ENCODE measurements around the gene ROBO1. TPM values are rescaled to one million over a fixed set of nuclear protein-coding genes. Genes with fewer than 3 reads are reported as not detected.

The ROBO1 gene
- total RNA-seq, 1 donor, result 34.2 TPM

DNA sequence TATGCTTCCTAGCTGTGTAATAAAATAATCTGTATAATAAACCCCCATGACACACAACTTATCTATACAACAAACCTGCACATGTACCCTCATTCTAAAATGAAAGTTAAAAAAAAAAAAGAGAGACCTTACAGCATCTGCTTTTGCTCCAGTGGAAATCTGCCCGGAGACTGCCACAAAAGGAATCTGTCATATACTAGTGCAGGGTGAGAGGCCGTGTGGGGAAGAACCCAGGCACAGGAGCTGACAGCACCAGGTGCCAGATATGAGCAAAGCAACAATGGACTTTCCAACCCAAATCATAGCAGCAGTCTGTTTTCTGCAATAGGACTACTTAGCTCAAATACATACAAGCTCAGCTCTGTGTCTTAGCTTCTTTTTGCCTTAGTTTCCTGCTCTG lies 346.5 kb downstream of the ROBO1 start:
- no peak for DNase-seq (ENCODE audit: low read depth)
- H3K4me3 ChIP-seq (ENCODE audit: low read depth, low read length), result no peak overlapping the region
- no peak for TF ChIP-seq CTCF (IDR thresholded peaks at IDR 0.05; ENCODE audit: insufficient read depth, low read length)

DNA sequence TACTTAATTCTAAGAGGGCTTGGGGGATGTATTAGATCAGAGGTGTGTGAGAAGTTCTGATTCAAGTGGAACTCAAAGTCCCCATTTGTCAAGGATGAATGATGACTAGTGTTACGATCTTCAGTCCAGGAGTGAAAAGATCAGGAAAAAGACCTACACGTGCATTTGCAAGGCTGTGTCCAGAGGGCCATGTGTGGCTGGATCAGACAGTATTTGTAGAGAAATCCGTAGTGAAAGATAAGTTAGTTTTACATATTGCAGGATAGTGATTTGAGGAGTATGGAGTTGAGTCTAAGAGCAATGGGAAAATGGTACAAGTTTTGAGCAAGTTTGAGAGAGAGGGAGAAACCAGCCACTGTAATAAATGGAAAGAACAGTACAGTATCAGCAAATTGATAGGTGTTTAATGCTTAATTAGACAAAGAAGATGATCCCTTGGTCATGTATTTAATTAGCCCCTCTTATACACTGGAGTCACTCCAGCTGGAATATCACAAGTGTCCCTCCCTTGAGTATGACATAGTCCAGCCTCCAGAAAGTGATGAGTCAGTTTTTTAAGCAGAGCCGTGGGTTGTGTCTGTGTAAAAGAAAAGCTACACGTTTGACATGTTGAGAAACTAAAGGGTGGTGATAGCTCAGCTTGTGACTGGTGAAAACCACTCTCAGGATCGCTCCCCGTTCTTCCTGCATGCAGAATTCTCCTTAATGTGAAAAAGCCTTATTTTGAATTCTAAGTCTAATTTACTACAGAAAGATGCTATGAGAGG lies 348.8 kb downstream of the ROBO1 start:
- no peak for DNase-seq (ENCODE audit: low read depth)
- TF ChIP-seq CTCF (IDR thresholded peaks at IDR 0.05; ENCODE audit: insufficient read depth, low read length), result no peak
- H3K4me3 ChIP-seq (ENCODE audit: low read depth, low read length), result no peak overlapping the region

- no peak overlapping the region for H3K4me3 ChIP-seq (ENCODE audit: low read depth, low read length)
- no peak for TF ChIP-seq CTCF (IDR thresholded peaks at IDR 0.05; ENCODE audit: insufficient read depth, low read length)
- no peak for DNase-seq (ENCODE audit: low read depth)
Observed at GRCh38 chr3:79415356-79415755, 352.4 kb downstream of the ROBO1 start.

GRCh38 chr3:79414806-79415205 lies 353.0 kb downstream of the ROBO1 start:
- TF ChIP-seq CTCF (IDR thresholded peaks at IDR 0.05; ENCODE audit: insufficient read depth, low read length), result no peak
- DNase-seq (ENCODE audit: low read depth), result peak; percentile 69
- no peak overlapping the region for H3K4me3 ChIP-seq (ENCODE audit: low read depth, low read length)

- no peak overlapping the region for H3K4me3 ChIP-seq (ENCODE audit: low read depth, low read length)
- no peak for DNase-seq (ENCODE audit: low read depth)
- TF ChIP-seq CTCF (IDR thresholded peaks at IDR 0.05; ENCODE audit: insufficient read depth, low read length), result no peak
Observed at GRCh38 chr3:79414035-79414434, 353.8 kb downstream of the ROBO1 start.

DNA sequence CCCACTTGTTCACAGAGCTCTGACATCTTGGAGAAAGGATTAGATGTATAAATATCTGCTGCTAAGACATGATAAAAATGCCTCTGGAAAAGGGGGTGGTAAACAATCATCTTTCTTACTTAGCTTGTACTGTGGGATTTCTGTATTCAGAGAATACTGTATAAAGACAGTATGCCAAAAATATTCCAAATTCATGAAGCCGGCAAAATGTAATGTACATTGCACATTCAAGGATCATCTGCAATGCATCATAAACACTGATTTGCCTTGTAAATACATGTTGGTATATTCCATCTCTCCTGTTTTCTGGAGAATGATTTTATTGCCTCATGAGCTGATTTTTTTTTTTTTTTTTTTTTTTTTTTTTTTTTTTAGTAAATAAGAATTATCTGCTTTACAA lies 355.3 kb downstream of the ROBO1 start:
- H3K4me3 ChIP-seq (ENCODE audit: low read depth, low read length), result no peak overlapping the region
- DNase-seq (ENCODE audit: low read depth), result no peak
- TF ChIP-seq CTCF (IDR thresholded peaks at IDR 0.05; ENCODE audit: insufficient read depth, low read length), result no peak

DNA sequence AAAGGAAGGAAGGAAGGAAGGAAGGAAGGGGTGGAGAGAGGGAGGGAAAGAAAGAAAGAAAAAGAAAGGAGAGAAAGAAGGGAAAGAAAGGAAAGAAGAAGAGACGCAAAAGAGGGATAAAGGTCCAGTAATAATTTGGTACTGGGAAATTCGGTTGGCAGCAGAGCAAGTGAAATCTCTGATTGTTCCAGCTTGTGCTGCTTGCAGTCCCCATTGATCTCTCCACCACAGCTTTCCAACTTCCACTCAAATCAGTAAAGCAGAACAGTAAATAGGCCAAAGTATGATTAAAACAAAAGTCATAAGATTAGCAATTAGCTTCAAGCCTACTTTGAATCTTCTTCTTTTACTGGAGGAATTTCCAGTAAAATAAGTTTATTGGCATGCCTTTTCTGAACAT lies 357.2 kb downstream of the ROBO1 start:
- no peak for DNase-seq (ENCODE audit: low read depth)
- no peak overlapping the region for H3K4me3 ChIP-seq (ENCODE audit: low read depth, low read length)
- TF ChIP-seq CTCF (IDR thresholded peaks at IDR 0.05; ENCODE audit: insufficient read depth, low read length), result no peak
